Measurements from ENCODE around the gene PHLDA2. TPM values are rescaled to one million over a fixed set of nuclear protein-coding genes. Genes with fewer than 3 reads are reported as not detected.
A peak's percentile ranks its signal among the peaks of the same experiment; 100 is the strongest.

Gene PHLDA2
- total and polyA plus RNA-seq, 12 donors = 0.39 to 14.2 (median 0.89) TPM; not detected in 1

GRCh38 chr11:2883979-2884815 lies 45.0 kb downstream of the PHLDA2 start:
- peaks cover 0 to 34% (median 0%) of the 10 kb centered on the region in 7 donors for H3K27me3 ChIP-seq
- WGBS, 2 donors = 0 to 1% methylated on average over 83 to 119 of the region's 119 CpGs
- H3K9me3 ChIP-seq = no peaks in the 10 kb centered on the region
- TF ChIP-seq CTCF (IDR thresholded peaks at IDR 0.05) = peak in 1 of 9 donors; percentile 9
- peak; percentile 57 to 73 for DNase-seq
- H3K4me3 ChIP-seq = peak overlapping the region; percentile 63 to 85 (median 72)
- H3K4me1 ChIP-seq = peaks cover 5 to 50% (median 34%) of the 10 kb centered on the region in 9 donors
- peak overlapping the region; percentile 80 to 94 (median 86) for H3K27ac ChIP-seq
- no peaks in the 10 kb centered on the region for H3K36me3 ChIP-seq
- intact Hi-C loops (cut with DNase I) = loop anchor here in 8 of 10 donors (2.0 to 10.0 kb wide), 9 partner anchors 47 to 689 kb away; partner anchors contain the start of genes KCNQ1OT1 (in 4 of the 8), C11orf21 (in 1 of the 8) and TSPAN32 (in 1 of the 8)
- ATAC-seq = peak in 3 of 8 donors; percentile 19 to 36 (median 20)

- intact Hi-C loops (cut with DNase I) = loop anchor here in 8 of 10 donors (2.0 to 10.0 kb wide), 8 partner anchors 46 to 689 kb away; partner anchors contain the start of genes KCNQ1OT1 (in 4 of the 8), C11orf21 (in 1 of the 8) and TSPAN32 (in 1 of the 8)
These were observed 45.6 kb downstream of the PHLDA2 start for GRCh38 chr11:2883640-2883978.

GRCh38 chr11:2882396-2883110 lies 46.7 kb downstream of the PHLDA2 start:
- DNase-seq = no peak
- WGBS, 2 donors = 69 to 79% methylated on average over 11 of the region's 11 CpGs
- peak overlapping the region in 6 of 10 donors; percentile 4 to 85 (median 54) for H3K27ac ChIP-seq

More at GRCh38 chr11:2883640-2883978, 45.6 kb downstream of the PHLDA2 start:
- 4 to 5% methylated on average over 24 of the region's 24 CpGs for WGBS, 2 donors
- no peak for DNase-seq
- ATAC-seq = no peak
- H3K27me3 ChIP-seq = peaks cover 0 to 34% (median 0%) of the 10 kb centered on the region in 7 donors
- peak overlapping the region; percentile 63 to 85 (median 72) for H3K4me3 ChIP-seq
- H3K36me3 ChIP-seq = no peaks in the 10 kb centered on the region
- TF ChIP-seq CTCF (IDR thresholded peaks at IDR 0.05) = no peak
- peaks cover 0 to 3% (median 0%) of the 10 kb centered on the region in 11 donors for H3K9me3 ChIP-seq
- peaks cover 5 to 50% (median 34%) of the 10 kb centered on the region in 9 donors for H3K4me1 ChIP-seq
- H3K27ac ChIP-seq = peak overlapping the region; percentile 80 to 94 (median 86)

More at GRCh38 chr11:2882396-2883110, 46.7 kb downstream of the PHLDA2 start:
- H3K27me3 ChIP-seq = peaks cover 0 to 34% (median 0%) of the 10 kb centered on the region in 7 donors
- H3K4me3 ChIP-seq = peak overlapping the region in 9 of 10 donors; percentile 63 to 85 (median 73)
- peaks cover 0 to 3% (median 0%) of the 10 kb centered on the region in 11 donors for H3K9me3 ChIP-seq
- H3K4me1 ChIP-seq = peaks cover 5 to 42% (median 25%) of the 10 kb centered on the region in 9 donors
- intact Hi-C loops (cut with DNase I) = loop anchor here in 8 of 10 donors (2.0 to 10.0 kb wide), 8 partner anchors 45 to 688 kb away; partner anchors contain the start of genes KCNQ1OT1 (in 4 of the 8), C11orf21 (in 1 of the 8) and TSPAN32 (in 1 of the 8)
- H3K36me3 ChIP-seq = no peaks in the 10 kb centered on the region
- no peak for TF ChIP-seq CTCF (IDR thresholded peaks at IDR 0.05)
- ATAC-seq = no peak
